Stimulated activated CD4-positive, alpha-beta T cell treated with anti-CD3 and anti-CD28 coated beads, Interleukin-2, amount 100 ng/mL, for 4 hours (primary cell): Measurements from ENCODE around the gene GRM5.

Experiments
- DNase-seq: peaks from one replicate; pipeline ENCODE4 v3.0.0-alpha.2; 2020; ENCODE audit warnings: low read depth

Gene GRM5

DNA sequence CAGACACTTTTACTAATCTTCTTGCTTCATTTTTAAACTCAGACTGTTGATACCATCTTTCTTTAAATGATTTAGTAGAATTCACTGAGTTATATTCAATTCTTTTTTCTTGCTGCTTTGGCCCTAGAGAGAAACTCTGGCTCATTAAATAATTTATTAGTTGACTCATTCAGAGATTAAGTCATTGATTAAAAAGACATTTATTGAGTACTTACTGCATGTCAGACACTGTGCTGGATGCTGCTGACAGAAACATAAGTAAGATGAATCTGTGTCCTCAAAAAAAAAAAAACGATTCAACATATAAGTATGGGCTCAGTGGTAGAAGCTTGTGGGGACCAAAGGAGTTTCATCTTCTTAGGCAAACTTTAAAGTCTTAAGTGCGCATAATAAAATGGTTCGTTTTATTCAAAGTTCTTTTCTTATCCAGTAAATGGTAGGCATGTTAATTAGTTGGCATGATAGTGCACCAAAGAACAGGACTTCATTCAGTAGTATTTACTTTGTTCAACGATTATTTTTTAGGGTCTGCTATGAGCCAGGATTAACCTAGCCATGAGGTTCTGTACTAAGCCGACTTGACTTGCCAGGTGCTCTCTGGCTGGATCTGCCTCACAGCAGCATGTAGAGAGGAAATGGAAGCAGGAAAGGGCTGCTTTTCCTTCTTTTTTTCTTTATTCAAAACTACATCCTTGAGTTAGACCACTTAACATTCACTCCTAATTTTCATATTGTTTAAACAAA is 447.3 kb downstream of the GRM5 start:
- DNase-seq: no peak

DNA sequence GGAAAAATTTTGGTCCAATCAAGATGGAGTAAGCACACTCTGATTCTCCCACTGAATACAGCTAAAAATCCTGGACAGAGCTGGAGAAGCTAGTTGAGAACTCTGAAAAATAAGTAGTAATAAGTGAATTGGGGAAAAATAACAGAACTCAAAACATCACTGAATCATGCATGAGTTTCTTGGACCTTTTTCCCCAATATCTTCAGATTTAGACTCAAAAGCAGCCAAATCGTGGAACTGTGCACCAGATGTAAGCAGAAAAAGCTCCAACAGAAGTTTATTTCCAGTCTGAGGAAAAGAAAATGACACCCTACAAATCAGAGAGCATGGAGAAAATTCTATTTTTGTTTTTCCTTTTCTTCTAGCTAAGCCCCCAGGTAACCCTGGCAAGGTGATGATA is 448.6 kb downstream of the GRM5 start:
- DNase-seq: no peak

DNA sequence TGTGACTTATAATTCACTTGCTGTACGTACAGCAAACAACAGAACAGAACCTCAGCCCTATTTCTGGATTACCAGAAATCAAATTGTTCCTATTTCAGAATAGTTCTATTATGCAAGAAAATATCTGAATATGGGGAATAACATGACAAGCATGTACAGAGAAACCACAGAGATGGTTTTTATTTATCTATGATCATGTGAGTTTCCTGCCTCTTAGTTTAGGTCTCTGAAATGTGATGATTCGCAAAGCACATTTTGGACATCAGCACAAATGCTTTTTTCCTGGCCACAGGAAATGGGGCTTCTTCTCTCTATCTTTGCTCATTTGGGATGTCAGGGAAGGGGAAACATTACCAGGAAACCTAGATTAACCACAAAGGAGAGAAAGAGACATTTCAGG is 461.5 kb downstream of the GRM5 start:
- DNase-seq: no peak

DNA sequence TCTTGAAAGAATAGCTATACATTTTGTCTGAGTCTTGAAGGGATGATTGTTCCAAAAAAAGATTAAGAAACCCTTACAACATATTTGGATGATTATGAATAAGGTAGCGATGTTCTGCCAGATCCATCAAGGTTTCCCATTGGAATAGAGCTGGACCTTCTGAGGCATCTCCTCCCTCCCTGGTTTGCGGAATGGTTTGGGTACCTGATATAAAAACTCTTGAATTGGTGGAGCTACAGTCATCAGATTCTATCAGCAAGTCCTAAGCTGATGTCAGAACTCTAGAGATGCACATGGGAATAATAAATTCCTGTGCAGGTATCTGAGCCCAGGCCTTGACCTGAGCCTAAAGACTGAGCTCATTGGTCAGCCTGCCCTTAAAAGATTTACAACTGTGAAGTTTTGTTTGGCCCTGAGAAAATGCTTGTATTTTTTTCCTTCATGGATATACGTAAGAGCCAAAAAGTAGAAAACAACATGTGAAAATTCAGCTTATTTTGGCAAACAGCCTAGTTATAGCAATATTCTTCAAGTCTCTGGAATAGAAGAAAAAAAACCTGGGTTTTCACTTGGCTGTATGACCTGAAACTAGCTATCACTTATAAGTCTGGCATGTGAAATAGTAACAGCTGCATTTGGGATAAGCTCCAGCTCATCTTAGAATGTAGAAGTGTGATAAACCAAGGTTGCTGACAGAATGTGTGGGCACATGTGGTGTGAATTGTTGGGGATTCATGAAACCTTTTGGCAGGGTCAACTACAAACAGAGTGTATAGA is 462.5 kb downstream of the GRM5 start:
- no peak for DNase-seq

DNA sequence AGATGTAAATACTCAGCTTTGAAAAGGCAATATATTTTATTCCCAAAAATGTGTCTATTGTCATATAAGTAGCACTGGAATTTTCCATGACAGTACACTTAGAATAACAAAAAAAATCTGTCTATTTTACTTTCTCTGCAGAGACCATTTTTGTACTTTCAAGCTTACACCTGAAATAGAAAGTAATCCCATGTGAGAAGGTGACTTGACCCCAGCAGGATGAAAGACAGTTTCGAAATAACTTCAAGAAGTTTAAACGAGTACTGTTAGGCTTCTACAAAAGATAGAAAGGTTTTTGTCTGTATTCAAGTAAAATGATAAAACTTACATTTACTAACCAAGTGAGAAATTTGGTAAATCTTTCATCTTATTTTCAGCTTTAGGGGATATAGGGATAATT is 468.4 kb downstream of the GRM5 start:
- no peak for DNase-seq

DNA sequence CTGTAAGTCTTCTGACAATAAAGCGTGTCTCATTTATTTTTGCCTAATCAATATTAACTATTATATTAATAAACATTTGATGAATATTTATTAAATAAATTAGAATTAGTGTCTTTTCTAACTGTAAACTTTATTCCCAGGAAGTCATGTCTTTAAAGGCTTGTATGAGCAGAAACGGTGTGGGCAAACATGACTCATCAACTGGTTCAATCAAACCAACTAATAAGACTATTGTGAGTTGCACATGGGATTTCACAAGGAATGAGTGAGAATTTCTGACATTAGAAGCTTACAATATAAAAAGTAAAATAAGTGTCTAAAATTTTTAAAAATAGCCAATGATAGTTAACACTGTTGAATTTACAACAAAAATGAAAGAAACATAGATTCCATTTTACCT is 469.0 kb downstream of the GRM5 start:
- DNase-seq: no peak

DNA sequence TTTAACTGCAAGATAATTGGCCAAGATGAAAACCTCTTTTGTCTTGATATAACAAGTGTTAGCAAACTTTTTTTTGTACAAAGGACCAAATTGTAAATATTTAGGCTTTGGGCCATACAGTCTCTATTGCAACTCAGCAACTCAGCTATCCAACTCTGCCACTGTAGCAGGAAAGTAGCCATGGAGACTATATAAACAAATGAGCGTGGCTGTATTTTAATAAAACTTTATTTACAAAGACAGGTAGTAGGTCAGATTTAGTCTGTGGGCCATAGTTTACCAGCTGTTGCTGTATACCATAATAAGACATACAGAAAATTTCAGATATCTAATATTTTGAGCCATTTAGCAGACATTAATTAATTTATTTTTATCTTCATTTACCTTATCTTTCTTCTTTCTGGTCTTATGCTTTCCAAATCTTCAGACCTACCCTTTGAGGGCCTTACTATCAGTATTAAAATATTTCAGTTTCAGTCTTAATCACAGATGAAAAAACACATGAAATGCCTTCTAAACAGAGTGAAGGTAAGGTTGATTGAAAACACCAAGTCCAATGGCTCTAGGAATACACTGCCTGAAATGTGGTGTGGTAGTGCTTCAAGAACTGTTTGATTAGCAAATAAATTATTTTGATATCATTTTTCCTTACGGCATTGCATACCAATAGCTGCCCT is 471.4 kb downstream of the GRM5 start:
- no peak for DNase-seq

DNA sequence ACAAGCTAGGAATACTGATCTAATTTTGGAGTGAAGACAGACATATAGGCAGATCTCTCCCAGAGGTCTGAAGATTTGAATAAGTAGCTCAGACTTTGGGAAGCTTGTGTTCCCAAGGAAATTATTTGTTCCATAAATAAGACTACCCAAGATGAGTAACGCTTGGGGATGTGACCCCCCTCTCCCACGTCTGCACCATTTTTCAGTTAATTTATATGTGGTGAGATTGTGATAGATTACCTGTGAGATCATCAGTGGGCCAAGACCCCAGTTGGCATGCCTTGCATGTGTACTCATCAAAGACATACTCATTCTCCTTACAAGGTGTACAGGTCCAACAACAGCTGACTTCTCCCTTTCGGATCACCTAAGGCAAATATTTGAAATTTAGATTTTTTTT is 475.4 kb downstream of the GRM5 start:
- DNase-seq: no peak

DNA sequence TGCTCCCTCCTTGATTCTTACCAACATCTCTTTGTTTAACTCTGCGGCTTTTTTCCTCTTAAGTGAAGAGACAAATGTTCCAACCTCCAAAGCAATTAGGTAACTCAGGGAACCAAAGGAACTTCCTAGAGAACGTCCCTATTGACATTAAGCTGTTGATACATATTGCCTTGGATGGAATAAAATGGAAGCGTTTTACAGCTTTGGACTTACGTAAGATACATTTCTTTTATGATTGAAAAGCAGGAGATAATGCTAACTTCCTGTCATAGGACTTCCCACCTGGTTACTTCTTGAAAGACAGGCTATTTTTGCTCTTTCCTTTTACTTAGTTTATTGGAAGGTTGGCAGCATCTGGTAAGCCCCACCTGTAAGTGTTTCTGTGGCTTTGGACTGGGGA is 482.5 kb downstream of the GRM5 start:
- no peak for DNase-seq

DNA sequence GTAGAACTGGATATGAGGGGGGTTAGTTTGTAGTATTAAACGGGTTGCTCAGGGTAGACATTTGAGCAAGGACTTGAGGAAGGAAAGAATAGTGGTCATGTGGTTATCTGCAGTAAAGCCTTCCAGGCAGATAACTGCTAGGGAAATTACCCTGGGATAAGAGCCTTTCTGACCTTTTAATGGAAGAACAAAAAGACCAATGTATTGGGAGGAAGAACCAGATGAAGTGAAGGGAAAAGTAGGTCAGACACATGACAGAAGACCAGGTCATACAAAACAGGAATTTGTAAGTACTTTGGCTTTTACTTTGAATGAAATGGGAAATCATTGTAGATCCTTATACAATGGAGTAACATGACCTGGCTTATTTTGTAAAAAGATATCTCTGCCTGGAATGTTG is 486.3 kb downstream of the GRM5 start:
- DNase-seq: no peak

DNA sequence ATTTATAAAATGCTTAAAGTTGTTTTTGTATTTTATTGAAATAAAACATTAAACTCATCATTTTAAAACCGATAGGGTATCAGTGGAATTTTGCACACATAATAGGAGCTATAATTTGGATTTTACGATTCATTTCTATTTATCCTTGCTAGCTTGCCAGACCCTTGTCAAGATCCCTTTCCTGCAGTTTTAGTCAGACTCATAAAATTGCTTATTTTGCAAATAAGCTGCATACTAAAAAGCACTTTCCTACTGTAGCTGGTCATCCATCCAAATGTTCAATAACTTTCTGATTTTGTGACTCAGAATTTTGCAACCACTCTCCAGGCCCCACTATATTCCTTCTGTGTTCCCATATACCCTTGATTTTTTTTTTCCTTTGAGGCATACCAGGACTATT is 489.0 kb downstream of the GRM5 start:
- DNase-seq: no peak

DNA sequence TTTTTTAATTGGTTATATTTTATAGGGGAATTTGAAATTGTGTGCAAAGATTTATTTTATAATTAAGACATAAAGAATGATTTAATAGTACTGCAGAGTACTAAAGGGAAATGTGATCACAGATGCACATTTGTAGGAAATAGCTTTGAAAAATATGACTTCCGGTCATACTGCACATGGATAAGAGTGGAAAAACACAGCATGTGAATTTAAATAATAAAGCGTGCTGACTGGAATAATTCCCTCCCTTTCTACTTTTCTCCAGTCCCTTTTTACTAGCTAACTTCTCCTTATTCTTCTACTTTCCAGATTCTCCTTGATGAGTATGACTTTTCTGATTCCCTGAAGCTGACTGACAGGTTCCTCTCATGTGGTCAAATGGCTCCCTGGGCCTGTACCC is 489.9 kb downstream of the GRM5 start:
- no peak for DNase-seq

DNA sequence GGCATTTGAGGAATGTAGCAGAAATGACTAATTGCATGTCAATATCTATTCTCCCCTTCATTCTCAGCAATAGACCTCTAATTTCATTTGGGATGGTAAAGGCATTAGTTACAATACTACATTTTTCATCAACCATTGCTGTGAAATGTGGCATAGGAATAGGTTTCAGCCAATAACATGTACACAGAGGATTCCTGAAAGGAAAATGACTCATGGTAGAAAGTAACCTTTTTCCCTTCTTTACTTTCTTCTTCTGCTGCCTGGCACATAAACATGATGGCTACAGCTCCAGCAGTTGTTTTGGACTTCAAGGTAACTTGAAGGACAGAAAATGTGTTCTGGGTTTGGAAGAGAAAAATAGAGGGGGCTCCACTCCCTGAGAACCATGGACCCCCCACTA is 496.4 kb downstream of the GRM5 start:
- no peak for DNase-seq

DNA sequence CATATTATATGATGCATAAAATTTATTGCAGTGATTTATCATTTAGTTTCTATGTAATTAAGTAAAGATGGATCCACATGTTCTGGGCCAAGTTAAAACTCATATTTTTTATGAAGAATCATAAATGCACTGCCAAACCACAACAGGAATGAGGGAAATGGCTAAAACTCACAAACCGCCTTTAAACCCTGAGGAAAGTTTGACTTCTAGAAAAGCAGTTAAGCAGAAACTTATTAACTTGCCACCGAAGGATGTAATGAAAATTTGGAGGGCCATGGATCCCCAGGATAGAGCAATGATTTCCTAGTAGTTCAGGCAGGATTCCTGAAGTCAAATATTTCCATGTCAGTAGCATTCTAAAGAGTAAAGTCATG is 510.0 kb downstream of the GRM5 start:
- DNase-seq: no peak

DNA sequence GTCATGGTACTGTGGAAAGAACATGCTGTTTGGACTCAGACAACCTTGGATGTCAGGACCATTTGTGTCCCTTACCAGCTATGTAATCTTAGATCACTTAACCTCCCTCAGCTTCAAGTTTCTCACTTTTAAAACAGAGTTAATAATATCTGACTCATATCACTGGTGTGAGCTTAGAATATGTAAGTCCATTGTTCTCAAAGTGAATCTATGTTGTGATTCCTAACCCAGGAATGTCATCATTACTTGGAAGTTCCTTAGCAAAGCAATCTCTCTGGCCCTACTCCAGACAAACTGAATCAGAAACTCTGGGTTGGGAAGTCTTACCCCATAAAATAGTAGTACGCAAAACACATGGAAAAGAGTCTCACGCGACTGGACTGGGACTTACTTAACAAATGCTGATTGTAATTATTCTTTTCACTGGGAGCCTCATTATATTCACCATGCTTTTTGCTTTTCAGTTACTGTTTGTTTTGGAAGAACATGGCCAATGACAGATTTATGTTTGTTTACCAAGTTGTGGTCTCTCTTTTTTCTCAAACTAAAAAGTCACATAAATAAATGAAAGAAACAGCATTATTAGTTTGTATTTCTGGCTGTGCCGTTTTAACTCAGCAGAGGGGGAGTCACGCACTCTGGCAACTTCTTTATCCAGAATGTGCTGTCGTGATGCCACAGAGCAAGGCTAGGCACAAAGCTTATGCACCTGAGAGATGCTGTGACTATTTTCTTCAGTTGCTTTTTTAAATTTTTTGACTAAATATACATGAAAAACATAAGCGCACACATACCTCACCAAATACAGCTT is 510.6 kb downstream of the GRM5 start:
- no peak for DNase-seq

DNA sequence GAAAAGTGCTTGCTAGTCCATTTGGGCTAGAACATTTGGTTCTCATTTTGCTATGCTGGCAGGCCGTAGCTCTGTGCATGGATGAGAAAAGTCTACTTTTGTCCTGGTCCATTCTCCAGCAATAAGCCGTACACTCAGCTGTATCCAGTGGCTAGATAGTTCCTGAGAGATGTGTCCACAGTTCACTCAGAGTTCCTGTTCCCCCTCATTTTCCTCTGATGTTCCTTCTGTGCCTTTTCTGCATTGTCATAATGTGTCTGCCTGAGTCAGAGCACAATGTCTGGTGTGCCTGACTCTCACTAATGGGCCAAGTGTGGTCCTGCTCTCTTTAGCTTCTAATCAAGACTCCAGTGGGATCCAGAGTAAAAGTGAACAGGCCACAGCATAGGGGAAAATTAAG is 512.6 kb downstream of the GRM5 start:
- no peak for DNase-seq

DNA sequence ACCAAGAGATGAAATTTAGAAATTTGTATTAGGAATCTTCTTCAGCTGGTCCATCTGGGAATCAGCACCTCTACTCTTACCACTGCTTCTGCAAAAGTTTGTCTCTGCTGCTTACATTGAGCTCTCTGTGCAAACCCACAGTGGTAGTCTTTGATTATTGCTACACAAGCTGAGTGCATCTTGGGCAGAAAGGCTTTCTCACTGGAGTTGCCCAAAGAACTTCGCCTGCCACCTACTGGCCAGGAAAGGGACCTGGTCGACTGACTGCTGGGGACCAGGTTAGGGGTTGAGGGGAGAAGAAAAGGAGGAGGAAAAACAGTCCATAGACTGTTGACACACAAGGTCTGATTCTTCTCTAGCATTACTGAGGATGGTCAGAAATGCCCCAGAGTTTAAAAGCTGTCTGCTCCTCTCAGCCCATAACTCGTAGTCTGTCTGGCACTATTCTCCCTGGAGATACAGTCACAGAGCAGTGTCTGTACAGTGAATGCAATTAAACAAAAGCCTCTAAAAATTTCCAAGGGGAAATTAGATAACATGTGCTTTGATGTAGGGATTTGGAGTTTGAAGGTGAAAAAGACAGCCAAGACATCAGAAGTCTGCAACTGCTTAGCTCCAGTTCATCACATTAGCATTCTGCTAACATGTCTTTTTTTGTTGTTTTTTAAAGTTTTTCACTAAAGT is 513.3 kb downstream of the GRM5 start:
- DNase-seq: peak; percentile 22

DNA sequence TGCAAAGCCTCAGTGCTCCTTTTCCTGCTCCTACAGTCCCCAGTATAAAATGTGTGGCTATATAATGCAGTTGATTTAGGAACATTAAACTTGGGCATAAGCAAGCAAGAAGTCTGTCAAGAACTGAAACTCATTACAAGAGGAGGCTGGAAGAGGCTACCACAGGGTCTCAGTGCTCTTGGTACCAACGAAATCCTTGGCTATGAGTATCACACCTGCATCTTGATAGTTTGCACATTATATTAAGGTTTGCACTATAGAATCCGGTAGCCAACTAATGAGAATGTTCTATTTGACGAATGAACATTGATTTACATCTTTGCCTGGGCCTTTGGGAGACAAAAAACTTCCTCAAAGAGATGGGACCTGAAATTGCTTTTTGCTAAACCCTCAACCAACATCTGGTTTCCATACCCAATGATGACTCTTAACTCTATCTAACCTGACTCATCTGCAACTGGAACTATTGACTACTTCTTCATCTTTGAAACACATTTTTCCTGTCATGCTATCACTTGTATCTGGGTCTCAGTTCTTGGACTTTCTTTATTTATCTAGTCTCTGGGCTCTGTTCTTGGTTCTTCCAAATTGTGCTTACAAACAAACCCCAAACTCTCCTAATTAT is 521.0 kb downstream of the GRM5 start:
- DNase-seq: no peak

DNA sequence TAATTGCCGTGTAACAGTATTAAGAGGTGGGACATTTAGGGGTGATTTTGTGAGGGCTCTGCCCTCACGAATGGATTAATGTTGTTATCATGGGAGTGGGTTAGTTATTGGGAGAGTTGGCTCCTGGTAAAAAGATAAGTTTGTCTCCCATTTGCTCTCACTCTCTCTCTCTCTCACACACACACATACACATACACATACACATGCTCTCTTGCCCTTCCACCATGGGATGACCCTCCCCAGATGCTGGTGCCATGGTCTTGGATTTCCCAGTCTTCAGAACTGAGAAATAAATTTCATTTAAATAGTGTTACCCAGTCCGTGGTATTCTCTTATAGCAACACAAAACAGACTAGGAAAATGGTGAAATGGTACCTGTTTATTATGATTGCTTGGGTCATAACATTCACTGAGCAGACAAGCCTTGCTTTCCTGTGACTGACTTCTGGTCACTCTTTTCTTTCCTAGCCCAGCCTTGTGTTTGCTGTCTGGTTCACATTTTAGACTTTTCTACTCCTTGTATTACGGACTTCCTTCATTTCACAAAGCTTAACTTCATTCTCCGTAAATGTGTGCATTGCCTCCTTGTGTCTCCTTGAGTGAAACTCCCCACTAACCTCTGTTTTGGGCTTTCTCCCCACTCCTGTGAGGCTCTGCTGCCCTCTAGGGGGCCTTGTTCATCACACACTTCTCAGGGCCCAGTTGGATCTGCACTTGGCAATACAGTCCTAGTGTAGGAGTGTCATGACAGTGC is 521.7 kb downstream of the GRM5 start:
- DNase-seq: peak; percentile 63

DNA sequence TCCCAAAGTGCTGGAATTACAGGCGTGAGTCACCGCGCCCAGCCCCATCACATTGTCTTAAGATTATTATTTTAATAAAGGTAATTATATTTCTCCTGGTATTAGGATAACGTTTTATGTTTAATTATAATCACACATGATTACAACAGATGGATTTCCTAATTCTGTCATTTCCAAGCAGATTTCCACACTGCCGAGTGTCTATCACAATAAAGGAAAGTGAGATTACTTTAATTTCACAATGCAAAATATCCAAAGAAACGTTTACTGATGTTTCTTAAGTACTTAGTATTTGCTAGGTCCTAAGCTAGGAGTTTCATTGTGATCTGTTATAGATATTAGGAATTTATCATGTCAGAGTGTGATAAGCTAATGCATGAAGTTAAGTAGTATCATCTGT is 524.8 kb downstream of the GRM5 start:
- no peak for DNase-seq

DNA sequence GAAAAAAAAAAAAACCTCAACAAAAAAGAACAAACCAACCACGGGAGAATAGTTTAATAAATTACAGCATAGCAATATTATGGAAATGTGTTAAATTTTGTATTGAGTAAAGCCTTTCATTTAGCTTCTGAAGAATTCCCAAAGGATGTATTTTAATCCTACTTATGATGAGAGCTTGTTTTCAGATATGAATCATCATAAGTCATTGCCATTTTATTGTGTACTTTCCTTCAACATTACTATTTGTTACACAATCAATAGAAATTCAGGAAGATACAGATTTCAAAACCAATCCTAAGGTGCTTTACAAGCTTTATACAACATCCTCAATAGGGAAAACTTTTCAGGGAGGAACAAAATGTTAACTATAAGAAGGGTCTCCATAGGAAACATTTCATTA is 527.7 kb downstream of the GRM5 start:
- DNase-seq: no peak
